Thyroid gland (tissue), 4 donors: ENCODE results near the gene SPOPL. TPM values are rescaled to one million over a fixed set of nuclear protein-coding genes. Genes with fewer than 3 reads are reported as not detected.

Experiments used
- DNase-seq, 2 donors: peaks; one replicate each; pipeline ENCODE4 v3.0.0-alpha.2; 2019
- H3K27ac ChIP-seq, 3 donors: fragments of 200-600 bp; sonication (generic); 1 replicate in 2 of 3; 2 replicates in 1 of 3; pipeline ENCODE4 v1.5.1; 2016 to 2019; ENCODE audit warnings: mild to moderate bottlenecking in 1 of 3, moderate library complexity in 1 of 3
- H3K27me3 ChIP-seq: fragments of 200-600 bp; sonication (generic); one replicate; pipeline ENCODE4 v1.5.1; 2019
- H3K36me3 ChIP-seq, 2 donors: fragments of 200-600 bp; sonication (generic); one replicate each; pipeline ENCODE4 v1.5.1; 2016 to 2019
- H3K4me1 ChIP-seq, 2 donors: fragments of 200-600 bp; sonication (generic); one replicate each; pipeline ENCODE4 v1.5.1; 2017 to 2019
- H3K4me3 ChIP-seq, 3 donors: fragments of 200-600 bp; sonication (generic); replicated peaks in 1 of 3; 1 replicate in 2 of 3; 2 replicates in 1 of 3; pipeline ENCODE4 v1.5.1; 2016; ENCODE audit warnings: mild to moderate bottlenecking in 1 of 3
- H3K9me3 ChIP-seq: fragments of 200-600 bp; sonication (generic); one replicate; pipeline ENCODE4 v1.5.1; 2017
- POLR2A ChIP-seq, 2 donors: fragments of 450-650 bp; IDR thresholded peaks; one replicate each; pipeline ENCODE4 v1.6.1; 2017; ENCODE audit warnings: antibody characterized with exemption in 2 of 2, mild to moderate bottlenecking in 2 of 2, moderate library complexity in 1 of 2
- WGBS, 2 donors: methylation state at CpG; one replicate each; pipeline ENCODE4 v1.1.5; 2017; 5-methylcytosine and 5-hydroxymethylcytosine counted together
- intact Hi-C: fragments of 100-400 bp; cut with DNase I; formaldehyde crosslinking; loops from one replicate; pipeline ENCODE4 v1.15.1; 2023
- total RNA-seq, 4 donors: library from RNA; depleted of rRNA; stranded (reverse); fragments of >200 nt; gene quantifications; one replicate each; pipeline ENCODE4 v1.2.3, GENCODE V29; 2016
- TF ChIP-seq, protein P1 (sequence below), 6 experiments: fragments of 200-600 bp in 3 of 6; fragments of 450-650 bp in 3 of 6; sonication (generic) in 3 of 6; IDR thresholded peaks; one replicate each; pipeline ENCODE4 v1.5.1; 2016 to 2019; ENCODE audit warnings: antibody characterized with exemption in 6 of 6, mild to moderate bottlenecking in 2 of 6, inconsistent platforms in 1 of 6, moderate library complexity in 1 of 6

Gene SPOPL
- total RNA-seq, 4 donors from 2014 or later: 18.0 to 32.7 (median 24.0) TPM

DNA sequence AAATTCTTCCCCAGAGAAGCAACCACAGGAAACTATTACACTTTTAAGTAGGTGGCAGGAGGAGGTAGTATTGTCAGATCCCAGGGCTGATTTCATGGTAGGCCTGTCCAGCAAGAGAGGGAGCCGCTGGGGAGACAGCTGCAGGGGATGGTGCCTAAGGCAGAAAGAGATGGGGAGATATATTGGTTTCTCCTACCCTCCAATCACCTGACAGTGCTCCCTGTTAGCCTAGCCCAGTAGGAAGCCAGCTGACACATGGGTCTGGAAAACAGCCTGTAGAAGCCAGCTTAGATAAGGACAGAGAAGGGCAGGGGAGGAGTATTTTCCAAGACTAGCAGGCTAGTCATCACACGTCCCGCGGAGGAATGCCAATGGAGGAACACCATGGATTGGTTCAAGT is 8.2 kb upstream of the SPOPL start:
- no peak overlapping the region for H3K4me3 ChIP-seq
- H3K27ac ChIP-seq: no peak overlapping the region
- 84% methylated on average over 4 of the region's 4 CpGs for WGBS, 2 donors
- intact Hi-C loops: no loop called here
- H3K27me3 ChIP-seq: no peaks in the 10 kb centered on the region
- H3K36me3 ChIP-seq: no peaks in the 10 kb centered on the region
- no peak for TF ChIP-seq POLR2A (IDR thresholded peaks at IDR 0.05)
- TF ChIP-seq, protein P1, sequence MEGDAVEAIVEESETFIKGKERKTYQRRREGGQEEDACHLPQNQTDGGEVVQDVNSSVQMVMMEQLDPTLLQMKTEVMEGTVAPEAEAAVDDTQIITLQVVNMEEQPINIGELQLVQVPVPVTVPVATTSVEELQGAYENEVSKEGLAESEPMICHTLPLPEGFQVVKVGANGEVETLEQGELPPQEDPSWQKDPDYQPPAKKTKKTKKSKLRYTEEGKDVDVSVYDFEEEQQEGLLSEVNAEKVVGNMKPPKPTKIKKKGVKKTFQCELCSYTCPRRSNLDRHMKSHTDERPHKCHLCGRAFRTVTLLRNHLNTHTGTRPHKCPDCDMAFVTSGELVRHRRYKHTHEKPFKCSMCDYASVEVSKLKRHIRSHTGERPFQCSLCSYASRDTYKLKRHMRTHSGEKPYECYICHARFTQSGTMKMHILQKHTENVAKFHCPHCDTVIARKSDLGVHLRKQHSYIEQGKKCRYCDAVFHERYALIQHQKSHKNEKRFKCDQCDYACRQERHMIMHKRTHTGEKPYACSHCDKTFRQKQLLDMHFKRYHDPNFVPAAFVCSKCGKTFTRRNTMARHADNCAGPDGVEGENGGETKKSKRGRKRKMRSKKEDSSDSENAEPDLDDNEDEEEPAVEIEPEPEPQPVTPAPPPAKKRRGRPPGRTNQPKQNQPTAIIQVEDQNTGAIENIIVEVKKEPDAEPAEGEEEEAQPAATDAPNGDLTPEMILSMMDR (IDR thresholded peaks at IDR 0.05): no peak
- H3K4me1 ChIP-seq: no peaks in the 10 kb centered on the region
- no peak for DNase-seq
- H3K9me3 ChIP-seq: no peaks in the 10 kb centered on the region

DNA sequence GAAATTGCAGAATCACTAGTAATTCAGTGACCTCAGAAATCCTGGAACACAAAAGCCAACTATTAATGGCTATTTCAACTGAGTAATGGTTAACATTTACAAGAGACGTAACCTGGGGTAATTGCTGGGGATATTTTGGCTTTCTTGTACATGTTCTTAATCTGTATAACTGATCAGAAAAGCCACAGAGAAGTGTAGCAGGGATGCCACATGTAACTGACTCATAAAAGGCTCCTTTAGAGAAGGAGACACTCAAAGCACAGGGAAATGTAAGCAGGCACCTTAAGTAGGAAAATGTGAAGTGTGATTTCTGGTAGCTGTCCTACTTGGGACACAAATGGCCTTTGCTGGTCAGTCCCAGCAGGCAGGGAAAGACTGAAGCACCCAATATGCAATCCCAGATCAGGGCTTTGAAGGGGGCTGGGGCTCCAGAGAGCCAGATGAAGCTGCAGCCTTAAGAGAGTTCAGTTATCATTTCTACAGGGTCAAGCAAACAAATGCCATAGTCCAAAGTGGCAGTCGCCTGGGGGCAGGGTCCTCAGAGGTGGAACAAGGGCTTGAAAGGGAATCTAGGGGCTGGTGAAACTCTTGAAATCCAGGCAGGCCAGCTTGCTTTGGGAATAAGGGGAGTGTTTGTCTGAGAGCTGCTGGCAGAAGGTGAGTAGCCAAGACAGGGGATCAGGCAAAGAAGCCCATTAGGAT is 7.2 kb upstream of the SPOPL start:
- TF ChIP-seq, protein P1 (IDR thresholded peaks at IDR 0.05): no peak
- TF ChIP-seq POLR2A (IDR thresholded peaks at IDR 0.05): no peak
- no peaks in the 10 kb centered on the region for H3K4me1 ChIP-seq
- no peak for DNase-seq
- intact Hi-C loops: no loop called here
- no peak overlapping the region for H3K4me3 ChIP-seq
- 83 to 87% methylated on average over 2 of the region's 2 CpGs for WGBS, 2 donors
- H3K27ac ChIP-seq: no peak overlapping the region
- no peaks in the 10 kb centered on the region for H3K27me3 ChIP-seq
- H3K36me3 ChIP-seq: no peaks in the 10 kb centered on the region
- H3K9me3 ChIP-seq: no peaks in the 10 kb centered on the region

DNA sequence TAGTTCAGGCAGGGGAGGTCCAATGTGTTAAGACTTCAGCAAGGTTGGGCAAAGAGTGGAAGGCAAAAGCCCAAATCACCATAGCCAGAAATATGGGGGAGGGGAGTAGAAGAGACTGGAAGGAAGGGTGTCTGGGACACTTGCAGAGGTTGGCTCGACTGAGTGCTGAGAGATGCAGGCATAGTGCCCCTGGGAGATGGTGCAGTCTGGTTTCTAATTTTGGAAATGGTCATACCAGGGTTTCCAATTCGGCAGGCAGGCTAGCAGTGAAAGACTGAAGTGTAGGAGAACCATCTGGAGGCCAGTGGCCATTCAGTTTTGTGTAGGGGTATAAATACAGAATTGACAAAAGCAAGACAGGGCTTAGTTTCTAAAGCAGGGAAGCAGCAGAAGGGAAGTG is 6.2 kb upstream of the SPOPL start:
- Histone ChIP-seq H3K9me3 (no peaks in the 10 kb centered on the region), H3K36me3 (no peaks in the 10 kb centered on the region), H3K4me3 (no peak overlapping the region), H3K27me3 (no peaks in the 10 kb centered on the region), H3K4me1 (peaks cover 0 to under 1% of the 10 kb centered on the region in 2 donors), H3K27ac (no peak overlapping the region)
- no peak for TF ChIP-seq POLR2A (IDR thresholded peaks at IDR 0.05)
- TF ChIP-seq, protein P1 (IDR thresholded peaks at IDR 0.05): no peak
- WGBS, 2 donors: 81 to 94% methylated on average over 2 of the region's 2 CpGs
- intact Hi-C loops: no loop called here
- no peak for DNase-seq

DNA sequence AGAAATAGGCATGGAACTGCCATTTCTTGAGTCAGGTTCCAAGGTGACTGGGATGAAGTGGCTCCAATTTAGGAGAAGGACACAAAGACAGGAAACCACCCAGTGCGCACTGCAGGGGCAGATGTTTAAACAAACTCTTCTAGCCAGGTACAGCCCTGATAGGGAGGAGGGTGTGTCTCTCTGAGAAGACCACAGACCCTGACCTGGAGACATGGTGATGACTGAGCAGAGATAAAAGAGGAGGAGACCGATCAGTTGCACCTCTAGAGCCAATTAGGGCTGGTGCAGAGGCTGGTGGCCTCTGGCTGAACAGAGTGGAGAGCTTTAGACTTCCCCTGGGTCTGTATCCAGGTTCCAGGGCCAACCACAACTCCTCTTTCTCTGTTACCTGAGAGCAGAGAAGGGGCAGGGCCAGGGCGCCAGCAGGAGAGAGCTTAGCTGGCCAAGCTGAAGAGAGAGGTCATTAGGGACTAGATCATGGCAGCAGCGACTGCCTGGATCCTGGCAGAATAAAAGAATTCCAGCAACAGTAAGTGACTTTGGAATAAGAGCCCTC is 5.4 kb upstream of the SPOPL start:
- WGBS, 2 donors: 92% methylated on average over 4 of the region's 4 CpGs
- TF ChIP-seq POLR2A (IDR thresholded peaks at IDR 0.05): no peak
- TF ChIP-seq, protein P1 (IDR thresholded peaks at IDR 0.05): no peak
- intact Hi-C loops: no loop called here

DNA sequence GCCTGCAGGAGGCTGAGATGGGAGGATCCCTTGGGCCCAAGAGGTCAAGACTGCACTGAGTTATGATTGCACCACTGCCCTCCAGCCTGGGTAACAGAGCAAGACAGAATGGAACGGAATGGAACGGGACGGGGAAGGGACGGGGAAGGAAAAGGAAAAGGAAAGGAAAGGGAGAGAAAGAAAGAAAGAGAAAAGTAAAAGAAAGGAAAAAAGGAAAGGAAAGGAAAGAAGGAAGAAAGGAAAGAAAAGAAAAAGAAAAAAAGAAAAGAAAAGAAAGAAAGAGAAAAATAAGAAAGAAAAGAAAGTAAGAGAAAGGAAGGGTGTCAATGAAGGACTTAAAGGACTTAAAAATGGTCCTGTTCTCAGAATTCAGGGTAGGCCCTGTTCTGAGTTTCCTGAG is 4.3 kb upstream of the SPOPL start:
- Histone ChIP-seq H3K4me1 (peaks cover 5 to 8% of the 10 kb centered on the region in 2 donors), H3K4me3 (no peak overlapping the region), H3K36me3 (no peaks in the 10 kb centered on the region), H3K27me3 (no peaks in the 10 kb centered on the region), H3K9me3 (no peaks in the 10 kb centered on the region), H3K27ac (no peak overlapping the region)
- TF ChIP-seq, protein P1 (IDR thresholded peaks at IDR 0.05): no peak
- TF ChIP-seq POLR2A (IDR thresholded peaks at IDR 0.05): no peak
- 97 to 98% methylated on average over 4 of the region's 4 CpGs for WGBS, 2 donors
- intact Hi-C loops: no loop called here
- DNase-seq: no peak

More for the DNA sequence above, 5.4 kb upstream of the SPOPL start:
- Histone ChIP-seq H3K9me3 (no peaks in the 10 kb centered on the region), H3K4me3 (no peak overlapping the region), H3K36me3 (no peaks in the 10 kb centered on the region), H3K27me3 (no peaks in the 10 kb centered on the region), H3K27ac (no peak overlapping the region), H3K4me1 (peaks cover 5 to 8% of the 10 kb centered on the region in 2 donors)
- no peak for DNase-seq
